Body of pancreas (tissue), 4 donors: ENCODE measurements around the gene ANKRD55. TPM values are rescaled to one million over a fixed set of nuclear protein-coding genes. Genes with fewer than 3 reads are reported as not detected.
"Not testable (repeated sequence)": the region's sequence is repeated elsewhere in the genome, so short reads cannot be mapped to it uniquely, and the experiment has no call there.

Source experiments
- ATAC-seq: fragments of 150-250 bp; one replicate; pipeline ENCODE4 v1.9.1; 2016
- DNase-seq, 4 donors: peaks; one replicate each; pipeline ENCODE4 v3.0.0-alpha.2; 2019
- H3K27ac ChIP-seq, 4 donors: fragments of 200-600 bp; sonication (generic); 1 replicate in 3 of 4; 2 replicates in 1 of 4; pipeline versions ENCODE4 v1.5.1 to v1.6.1; 2016 to 2019; ENCODE audit warnings: mild to moderate bottlenecking in 1 of 4, mixed read lengths in 1 of 4, moderate library complexity in 1 of 4
- H3K27me3 ChIP-seq, 2 donors: fragments of 200-600 bp; sonication (generic); one replicate each; pipeline ENCODE4 v1.6.0; 2016; ENCODE audit warnings: mild to moderate bottlenecking in 1 of 2
- H3K36me3 ChIP-seq, 2 donors: fragments of 200-600 bp; sonication (generic); replicated peaks in 1 of 2; 2 replicates each; pipeline ENCODE4 v1.5.1; 2016; ENCODE audit warnings: low read depth in 2 of 2; ENCODE audit not compliant: insufficient read depth in 1 of 2
- H3K4me1 ChIP-seq: fragments of 200-600 bp; sonication (generic); one replicate; pipeline ENCODE4 v1.6.0; 2016
- H3K4me3 ChIP-seq, 2 donors: fragments of 200-600 bp; sonication (generic); 1 replicate in 1 of 2; 2 replicates in 1 of 2; pipeline ENCODE4 v1.5.1; 2016 to 2019
- H3K9me3 ChIP-seq, 3 donors: fragments of 200-600 bp; sonication (generic); 1 replicate in 2 of 3; 2 replicates in 1 of 3; pipeline ENCODE4 v1.5.1; 2016
- POLR2A ChIP-seq, 3 donors: fragments of 450-650 bp; IDR thresholded peaks; one replicate each; pipeline ENCODE4 v1.6.1; 2016; ENCODE audit warnings: antibody characterized with exemption in 3 of 3, mild to moderate bottlenecking in 2 of 3
- WGBS, 2 donors: methylation state at CpG; one replicate each; pipeline ENCODE4 v1.1.5; 2017; 5-methylcytosine and 5-hydroxymethylcytosine counted together
- intact Hi-C: fragments of 100-400 bp; cut with DNase I; formaldehyde crosslinking; loops from one replicate; pipeline ENCODE4 v1.15.1; 2023
- total RNA-seq, 2 donors: library from RNA; depleted of rRNA; stranded (reverse); fragments of >200 nt; gene quantifications; one replicate each; pipeline ENCODE4 v1.1.0, GENCODE V29; 2016
- TF ChIP-seq, protein P1 (sequence below), 7 experiments: fragments of 450-650 bp in 4 of 7; fragments of 200-600 bp in 3 of 7; sonication (generic) in 3 of 7; IDR thresholded peaks; one replicate each; pipeline ENCODE4 v1.5.1; 2016 to 2019; ENCODE audit warnings: antibody characterized with exemption in 7 of 7

The ANKRD55 gene
- total RNA-seq, 2 donors from 2014 or later, result not detected

GRCh38 chr5:56154732-56155484, 78.2 kb downstream of the ANKRD55 start:
- DNase-seq (no peak), ATAC-seq (no peak)
- Histone ChIP-seq H3K4me3 (no peak overlapping the region), H3K36me3 (no peaks in the 10 kb centered on the region), H3K27me3 (no peaks in the 10 kb centered on the region), H3K27ac (peak overlapping the region in 1 of 4 donors; percentile 56), H3K9me3 (no peaks in the 10 kb centered on the region), H3K4me1 (peaks cover 12% of the 10 kb centered on the region)
- intact Hi-C loops, result no loop called here
- TF ChIP-seq, protein P1, sequence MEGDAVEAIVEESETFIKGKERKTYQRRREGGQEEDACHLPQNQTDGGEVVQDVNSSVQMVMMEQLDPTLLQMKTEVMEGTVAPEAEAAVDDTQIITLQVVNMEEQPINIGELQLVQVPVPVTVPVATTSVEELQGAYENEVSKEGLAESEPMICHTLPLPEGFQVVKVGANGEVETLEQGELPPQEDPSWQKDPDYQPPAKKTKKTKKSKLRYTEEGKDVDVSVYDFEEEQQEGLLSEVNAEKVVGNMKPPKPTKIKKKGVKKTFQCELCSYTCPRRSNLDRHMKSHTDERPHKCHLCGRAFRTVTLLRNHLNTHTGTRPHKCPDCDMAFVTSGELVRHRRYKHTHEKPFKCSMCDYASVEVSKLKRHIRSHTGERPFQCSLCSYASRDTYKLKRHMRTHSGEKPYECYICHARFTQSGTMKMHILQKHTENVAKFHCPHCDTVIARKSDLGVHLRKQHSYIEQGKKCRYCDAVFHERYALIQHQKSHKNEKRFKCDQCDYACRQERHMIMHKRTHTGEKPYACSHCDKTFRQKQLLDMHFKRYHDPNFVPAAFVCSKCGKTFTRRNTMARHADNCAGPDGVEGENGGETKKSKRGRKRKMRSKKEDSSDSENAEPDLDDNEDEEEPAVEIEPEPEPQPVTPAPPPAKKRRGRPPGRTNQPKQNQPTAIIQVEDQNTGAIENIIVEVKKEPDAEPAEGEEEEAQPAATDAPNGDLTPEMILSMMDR (IDR thresholded peaks at IDR 0.05), result no peak
- no peak for TF ChIP-seq POLR2A (IDR thresholded peaks at IDR 0.05)
- WGBS, 2 donors, result 70 to 75% methylated on average over 3 to 9 of the region's 9 CpGs

GRCh38 chr5:56152437-56152836, 80.7 kb downstream of the ANKRD55 start:
- Histone ChIP-seq H3K27me3 (no peaks in the 10 kb centered on the region), H3K27ac (no peak overlapping the region), H3K4me3 (no peak overlapping the region), H3K36me3 (no peaks in the 10 kb centered on the region), H3K9me3 (no peaks in the 10 kb centered on the region), H3K4me1 (peaks cover 31% of the 10 kb centered on the region)
- no peak for ATAC-seq
- intact Hi-C loops, result no loop called here
- 6 to 8% methylated on average over 2 of the region's 2 CpGs for WGBS, 2 donors
- no peak for DNase-seq
- no peak for TF ChIP-seq POLR2A (IDR thresholded peaks at IDR 0.05)
- TF ChIP-seq, protein P1 (IDR thresholded peaks at IDR 0.05), result no peak

DNA sequence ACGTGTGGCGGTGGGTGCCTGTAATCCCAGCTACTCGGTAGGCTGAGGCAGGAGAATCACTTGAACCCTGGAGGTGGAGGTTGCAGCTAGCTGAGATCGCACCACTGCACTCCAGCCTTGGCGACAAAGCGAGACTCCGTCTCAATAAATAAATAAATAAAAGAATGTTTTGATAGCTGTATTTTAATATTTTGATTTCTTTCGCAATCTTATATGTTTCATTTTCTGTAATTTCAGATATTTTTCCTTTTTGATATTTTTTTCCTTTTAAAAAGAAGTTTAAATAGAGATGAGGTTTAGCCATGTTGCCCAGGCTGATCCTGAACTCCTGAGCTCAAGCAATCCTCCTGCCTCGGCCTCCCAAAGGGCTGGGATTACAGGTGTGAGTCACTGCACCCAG, 82.4 kb downstream of the ANKRD55 start:
- H3K9me3 ChIP-seq, H3K36me3 ChIP-seq, H3K27me3 ChIP-seq, DNase-seq, H3K4me3 ChIP-seq, intact Hi-C loops, H3K27ac ChIP-seq, ATAC-seq: not testable (repeated sequence)
- 94 to 97% methylated on average over 9 of the region's 9 CpGs for WGBS, 2 donors
- peaks cover 32% of the 10 kb centered on the region for H3K4me1 ChIP-seq

DNA sequence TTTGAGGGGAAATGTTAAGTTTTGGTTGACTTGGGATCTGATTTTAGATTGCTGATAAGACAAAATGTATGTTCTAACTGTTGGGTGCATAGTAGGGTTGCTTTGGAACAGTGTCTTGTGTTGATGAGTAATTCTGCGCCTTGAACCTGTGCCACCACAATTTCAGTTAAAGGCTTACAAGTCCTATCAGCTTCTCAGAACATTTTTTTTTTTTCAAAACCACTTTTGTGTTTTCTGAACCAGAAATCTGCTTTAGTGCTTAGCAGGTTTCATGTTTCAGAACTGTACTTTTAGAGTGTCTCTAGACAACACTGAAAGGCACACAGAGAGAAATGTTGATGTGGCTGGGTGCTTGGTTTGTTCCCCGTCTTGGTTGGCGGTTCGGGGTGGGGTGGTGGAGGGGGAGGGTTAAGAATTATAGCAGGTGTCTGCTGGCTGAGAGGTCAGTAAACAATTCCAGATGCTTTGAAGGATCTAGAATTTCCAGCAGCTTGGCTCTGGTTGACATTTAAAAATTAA, 84.6 kb downstream of the ANKRD55 start:
- H3K27me3 ChIP-seq, result no peaks in the 10 kb centered on the region
- H3K4me1 ChIP-seq, result peaks cover 29% of the 10 kb centered on the region
- H3K36me3 ChIP-seq, result no peaks in the 10 kb centered on the region
- 39 to 40% methylated on average over 4 of the region's 4 CpGs for WGBS, 2 donors
- no peak overlapping the region for H3K4me3 ChIP-seq
- DNase-seq (peak; percentile 48 to 73 (median 60)), ATAC-seq (peak; percentile 82)
- H3K9me3 ChIP-seq, result no peaks in the 10 kb centered on the region
- intact Hi-C loops, result no loop called here
- TF ChIP-seq, protein P1 (IDR thresholded peaks at IDR 0.05), result no peak
- TF ChIP-seq POLR2A (IDR thresholded peaks at IDR 0.05), result no peak
- peak overlapping the region; percentile 45 to 67 (median 58) for H3K27ac ChIP-seq

DNA sequence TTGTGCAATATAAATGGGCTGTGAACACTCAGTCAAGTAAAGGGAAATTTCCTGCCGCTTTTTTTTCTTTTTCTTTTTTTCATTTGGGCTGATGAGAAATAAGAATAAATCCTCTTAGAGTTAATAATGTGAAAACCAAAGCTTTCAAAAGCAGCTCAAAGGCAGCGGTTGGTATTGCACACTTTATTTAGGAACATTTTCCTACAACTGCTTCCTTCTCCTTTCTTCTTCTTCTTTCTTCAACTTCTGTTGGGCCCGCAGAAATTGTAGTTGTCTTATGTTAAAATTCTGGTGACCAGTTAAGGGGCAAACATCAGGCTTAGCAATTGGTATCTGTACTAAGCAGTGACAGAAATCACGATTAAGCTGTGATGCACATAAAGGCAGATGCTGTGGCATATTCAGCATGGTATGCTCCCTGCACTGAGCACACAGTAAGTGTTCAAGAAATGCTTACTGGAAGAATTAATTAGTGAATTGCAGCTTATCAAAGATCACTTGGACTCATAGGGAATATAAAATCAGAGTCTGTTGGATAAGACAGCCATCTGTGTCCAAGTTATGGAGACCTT, 85.4 kb downstream of the ANKRD55 start:
- 78 to 87% methylated on average over 4 of the region's 4 CpGs for WGBS, 2 donors
- Histone ChIP-seq H3K36me3 (no peaks in the 10 kb centered on the region), H3K4me3 (no peak overlapping the region), H3K27ac (peak overlapping the region; percentile 45 to 67 (median 56)), H3K27me3 (no peaks in the 10 kb centered on the region), H3K9me3 (no peaks in the 10 kb centered on the region), H3K4me1 (peaks cover 36% of the 10 kb centered on the region)
- DNase-seq, result no peak
- ATAC-seq, result no peak
- TF ChIP-seq, protein P1 (IDR thresholded peaks at IDR 0.05), result no peak
- TF ChIP-seq POLR2A (IDR thresholded peaks at IDR 0.05), result no peak
- intact Hi-C loops, result no loop called here
